K562 (cell line): ENCODE data around the gene PAAF1. TPM values are rescaled to one million over a fixed set of nuclear protein-coding genes. Genes with fewer than 3 reads are reported as not detected.

Experiments used
- ARID1B ChIP-seq: fragments of 450-650 bp; IDR thresholded peaks from 2 replicates; pipeline ENCODE4 v1.6.1; 2016; ENCODE audit warnings: antibody characterized with exemption, mild to moderate bottlenecking, inconsistent platforms
- ARID2 ChIP-seq: fragments of 450-650 bp; IDR thresholded peaks from 2 replicates; pipeline ENCODE4 v1.6.1; 2017; ENCODE audit warnings: antibody characterized with exemption, mild to moderate bottlenecking
- BMI1 ChIP-seq: fragments of 150-350 bp; IDR thresholded peaks from 2 replicates; pipeline ENCODE4 v1.6.1; 2014; ENCODE audit warnings: low read length
- CBFA2T2 ChIP-seq: fragments of 450-650 bp; conservative IDR thresholded peaks from 2 replicates; pipeline ENCODE4 v1.6.1; 2017; ENCODE audit warnings: mild to moderate bottlenecking
- CBFA2T3 ChIP-seq: fragments of 450-650 bp; IDR thresholded peaks from 2 replicates; pipeline ENCODE4 v1.6.1; 2017
- CTBP1 ChIP-seq: fragments of 450-650 bp; IDR thresholded peaks from 2 replicates; pipeline ENCODE4 v1.6.1; 2016; ENCODE audit warnings: borderline replicate concordance
- CXXC5 ChIP-seq: fragments of 250-450 bp; sonication (Bioruptor Pico); IDR thresholded peaks from 2 replicates; pipeline ENCODE4 v1.8.0; 2022; ENCODE audit warnings: inconsistent platforms, mild to moderate bottlenecking, moderate library complexity
- EP300 ChIP-seq: IDR thresholded peaks from 2 replicates; pipeline ENCODE4 v1.6.1; 2012; ENCODE audit warnings: low read length, improper control_type of control experiment
- FOSL1 ChIP-seq: fragments of 200-800 bp; sonication (Bioruptor generic); conservative IDR thresholded peaks from 2 replicates; pipeline ENCODE4 v1.6.1; 2016; ENCODE audit warnings: missing genetic modification characterization, missing compliant biosample characterization
- FOXK1 ChIP-seq: sonication (generic); formaldehyde crosslinking; IDR thresholded peaks from 2 replicates; pipeline ENCODE4 v1.8.0; 2022; ENCODE audit warnings: missing genetic modification reagents, mild to moderate bottlenecking, borderline replicate concordance
- FOXK2 ChIP-seq, 2 experiments: fragments of 450-650 bp; IDR thresholded peaks in 1 of 2; conservative IDR thresholded peaks in 1 of 2; 2 replicates each; pipeline ENCODE4 v1.6.1; 2016; ENCODE audit warnings: low read depth in 2 of 2, mild to moderate bottlenecking in 1 of 2
- HDAC2 ChIP-seq: fragments of 450-650 bp; IDR thresholded peaks from 2 replicates; pipeline ENCODE4 v1.6.1; 2016; ENCODE audit warnings: mild to moderate bottlenecking
- LEF1 ChIP-seq: fragments of 450-650 bp; IDR thresholded peaks from 2 replicates; pipeline ENCODE4 v1.6.1; 2016; ENCODE audit warnings: mild to moderate bottlenecking
- MCM2 ChIP-seq: fragments of 450-650 bp; IDR thresholded peaks from 2 replicates; pipeline ENCODE4 v1.6.1; 2017; ENCODE audit warnings: low read depth, mild to moderate bottlenecking
- MIER1 ChIP-seq: fragments of 450-650 bp; IDR thresholded peaks from 2 replicates; pipeline ENCODE4 v1.6.1; 2016; ENCODE audit warnings: antibody characterized with exemption, mild to moderate bottlenecking, low read depth
- NFIC ChIP-seq: fragments of 450-650 bp; IDR thresholded peaks from 2 replicates; pipeline ENCODE4 v1.6.1; 2017; ENCODE audit warnings: mild to moderate bottlenecking, inconsistent platforms
- RUNX1 ChIP-seq: sonication (generic); IDR thresholded peaks from 2 replicates; pipeline ENCODE4 v1.6.1; 2016; ENCODE audit warnings: antibody characterized with exemption, low read depth
- SMC3 ChIP-seq: conservative IDR thresholded peaks from 2 replicates; pipeline ENCODE4 v1.6.1; 2011; ENCODE audit warnings: low read depth, low read length, improper control_type of control experiment; ENCODE audit not compliant: insufficient read depth
- STAT5A ChIP-seq: IDR thresholded peaks from 2 replicates; pipeline ENCODE4 v1.6.1; 2012; ENCODE audit warnings: low read length, inconsistent platforms, borderline replicate concordance
- TAL1 ChIP-seq: fragments of 450-650 bp; IDR thresholded peaks from 2 replicates; pipeline ENCODE4 v1.6.1; 2016; ENCODE audit warnings: mild to moderate bottlenecking
- TCF7 ChIP-seq: sonication (generic); IDR thresholded peaks from 2 replicates; pipeline ENCODE4 v1.6.1; 2016; ENCODE audit warnings: antibody characterized with exemption, borderline replicate concordance
- TEAD1 ChIP-seq, 2 experiments: fragments of 450-650 bp in 1 of 2; sonication (generic) in 1 of 2; formaldehyde crosslinking; IDR thresholded peaks; 2 replicates each; pipeline versions ENCODE4 v1.4.0 to v1.8.0; 2020 to 2022; ENCODE audit warnings: mild to moderate bottlenecking in 2 of 2, missing genetic modification reagents in 1 of 2
- TEAD4 ChIP-seq, 2 experiments: sonication (generic) in 1 of 2; formaldehyde crosslinking in 1 of 2; IDR thresholded peaks; 2 replicates each; pipeline versions ENCODE4 v1.6.1 to v1.8.0; 2012 to 2022; ENCODE audit warnings: borderline replicate concordance in 1 of 2, inconsistent platforms in 1 of 2, low read length in 1 of 2, mild to moderate bottlenecking in 1 of 2, missing genetic modification reagents in 1 of 2
- TRIM28 ChIP-seq: fragments of 450-650 bp; IDR thresholded peaks from 2 replicates; pipeline ENCODE4 v1.6.1; 2017
- ZNF134 ChIP-seq: fragments of 250-450 bp; sonication (Bioruptor Pico); conservative IDR thresholded peaks from 2 replicates; pipeline ENCODE4 v1.4.0; 2020
- ZNF785 ChIP-seq: fragments of 250-450 bp; sonication (Bioruptor Pico); IDR thresholded peaks from 2 replicates; pipeline ENCODE4 v1.4.0; 2020; ENCODE audit warnings: mild to moderate bottlenecking
- polyA plus RNA-seq, 8 experiments: library from polyadenylated mRNA; depleted of rRNA in 4 of 8; stranded (reverse) in 5 of 8; unstranded in 3 of 8; fragments of >200 nt; fragmentation: Nextera tagmentation in 2 of 8; fragmentation: Illumina TruSeq in 1 of 8; extraction: Ambion mirVana in 2 of 8; extraction: Trizol in 1 of 8; gene quantifications; 2 replicates each; pipeline versions ENCODE4 v1.2.1 to v1.2.3, GENCODE V29; 2011 to 2014; ENCODE audit warnings: inconsistent platforms in 1 of 8, missing spikeins in 1 of 8
- total RNA-seq, 7 experiments: library from RNA; depleted of rRNA in 6 of 7; stranded (reverse); fragments of >200 nt in 6 of 7; fragmentation: Illumina TruSeq in 2 of 7; extraction: Trizol in 2 of 7; gene quantifications; 2 replicates each; pipeline versions ENCODE4 v1.2.1 to v1.2.3, GENCODE V29; 2011 to 2021; ENCODE audit warnings: low replicate concordance in 1 of 7
- TF ChIP-seq, protein P1 (sequence below), 2 experiments: fragments of 150-350 bp in 1 of 2; IDR thresholded peaks; 2 replicates each; pipeline ENCODE4 v1.6.1; 2012 to 2016; ENCODE audit warnings: low read depth in 2 of 2, low read length in 2 of 2, mild to moderate bottlenecking in 1 of 2, moderate library complexity in 1 of 2

Gene PAAF1
- total and polyA plus RNA-seq, 9 of the 15 experiments (the other 6 are each of a cell fraction or from before 2014, with no cell fraction given): 13.5 to 78.6 (median 23.3) TPM

DNA sequence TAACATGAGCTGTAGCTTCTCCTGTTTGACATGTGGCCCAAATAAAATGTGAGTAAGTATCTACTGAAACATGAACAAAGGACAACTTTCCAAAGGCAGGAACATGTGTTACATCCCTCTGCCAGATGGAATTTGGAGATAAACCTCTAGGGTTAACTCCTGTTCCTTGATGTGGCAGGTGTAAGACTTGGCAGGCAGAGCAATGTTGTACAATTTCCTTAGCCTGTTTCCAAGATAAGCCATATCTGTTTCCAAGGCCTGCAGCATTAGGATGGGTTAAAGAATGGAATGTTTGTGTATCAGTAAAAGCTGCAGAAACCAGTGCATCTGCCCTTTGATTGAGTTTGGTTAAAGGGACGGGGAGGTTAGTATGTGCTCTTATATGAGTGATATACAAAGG is 65.2 kb downstream of the PAAF1 start (continued):
- no peak for TF ChIP-seq SMC3
- peak; percentile 72 for TF ChIP-seq NFIC
- no peak for TF ChIP-seq ARID2
- peak; percentile 29; the same call in 1 of the 2 replicates for TF ChIP-seq FOSL1 (tag)
- TF ChIP-seq FOXK2 (conservative IDR thresholded peaks at IDR 0.05 in 1 of 2, IDR thresholded peaks at IDR 0.05 in 1 of 2; ENCODE audit: low read depth in 2 of 2): no peak
- TF ChIP-seq CBFA2T3: peak; percentile 93
- TF ChIP-seq, protein P1, sequence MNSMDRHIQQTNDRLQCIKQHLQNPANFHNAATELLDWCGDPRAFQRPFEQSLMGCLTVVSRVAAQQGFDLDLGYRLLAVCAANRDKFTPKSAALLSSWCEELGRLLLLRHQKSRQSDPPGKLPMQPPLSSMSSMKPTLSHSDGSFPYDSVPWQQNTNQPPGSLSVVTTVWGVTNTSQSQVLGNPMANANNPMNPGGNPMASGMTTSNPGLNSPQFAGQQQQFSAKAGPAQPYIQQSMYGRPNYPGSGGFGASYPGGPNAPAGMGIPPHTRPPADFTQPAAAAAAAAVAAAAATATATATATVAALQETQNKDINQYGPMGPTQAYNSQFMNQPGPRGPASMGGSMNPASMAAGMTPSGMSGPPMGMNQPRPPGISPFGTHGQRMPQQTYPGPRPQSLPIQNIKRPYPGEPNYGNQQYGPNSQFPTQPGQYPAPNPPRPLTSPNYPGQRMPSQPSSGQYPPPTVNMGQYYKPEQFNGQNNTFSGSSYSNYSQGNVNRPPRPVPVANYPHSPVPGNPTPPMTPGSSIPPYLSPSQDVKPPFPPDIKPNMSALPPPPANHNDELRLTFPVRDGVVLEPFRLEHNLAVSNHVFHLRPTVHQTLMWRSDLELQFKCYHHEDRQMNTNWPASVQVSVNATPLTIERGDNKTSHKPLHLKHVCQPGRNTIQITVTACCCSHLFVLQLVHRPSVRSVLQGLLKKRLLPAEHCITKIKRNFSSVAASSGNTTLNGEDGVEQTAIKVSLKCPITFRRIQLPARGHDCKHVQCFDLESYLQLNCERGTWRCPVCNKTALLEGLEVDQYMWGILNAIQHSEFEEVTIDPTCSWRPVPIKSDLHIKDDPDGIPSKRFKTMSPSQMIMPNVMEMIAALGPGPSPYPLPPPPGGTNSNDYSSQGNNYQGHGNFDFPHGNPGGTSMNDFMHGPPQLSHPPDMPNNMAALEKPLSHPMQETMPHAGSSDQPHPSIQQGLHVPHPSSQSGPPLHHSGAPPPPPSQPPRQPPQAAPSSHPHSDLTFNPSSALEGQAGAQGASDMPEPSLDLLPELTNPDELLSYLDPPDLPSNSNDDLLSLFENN (IDR thresholded peaks at IDR 0.05; ENCODE audit: low read depth in 2 of 2, low read length in 2 of 2): 0 out of 4 replicates have a peak, but pooled peaks of 1 of the 2 experiments have one; percentile 31
- peak in 1 of 2 experiments; percentile 70; a peak in 2 of 4 replicates for TF ChIP-seq TEAD1 (CRISPR knock-in tag; IDR thresholded peaks at IDR 0.05)
- peak; percentile 42 for TF ChIP-seq CXXC5 (CRISPR knock-in tag)
- 0 out of 2 replicates have a peak, but pooled peaks have one; percentile 36 for TF ChIP-seq STAT5A
- TF ChIP-seq HDAC2: 0 out of 2 replicates have a peak, but pooled peaks have one; percentile 54
- no peak for TF ChIP-seq TRIM28
- TF ChIP-seq CTBP1: peak; percentile 79; the same call in 1 of the 2 replicates
- peak; percentile 84 for TF ChIP-seq ARID1B
- TF ChIP-seq ZNF785 (CRISPR knock-in tag): no peak
- peak; percentile 93 for TF ChIP-seq TEAD4 (IDR thresholded peaks at IDR 0.05; ENCODE audit: low read length)
- TF ChIP-seq TEAD4 (CRISPR knock-in tag; IDR thresholded peaks at IDR 0.05; ENCODE audit: borderline replicate concordance): no peak
- no peak for TF ChIP-seq MIER1
- no peak for TF ChIP-seq ZNF134
- TF ChIP-seq LEF1: peak; percentile 81
- TF ChIP-seq CBFA2T2: peak; percentile 91
- no peak for TF ChIP-seq RUNX1
- TF ChIP-seq FOXK1 (CRISPR knock-in tag): no peak
- no peak for TF ChIP-seq BMI1
- TF ChIP-seq EP300: peak; percentile 43; the same call in 1 of the 2 replicates
- peak; percentile 88 for TF ChIP-seq TCF7
- TF ChIP-seq MCM2: no peak
- peak; percentile 90 for TF ChIP-seq TAL1
